SIG-M5 (cell line): ENCODE results near the gene CTAGE1.
"Not testable (repeated sequence)": the region's sequence is repeated elsewhere in the genome, so short reads cannot be mapped to it uniquely, and the experiment has no call there.

ENCODE experiments used
- DNase-seq: peaks from one replicate; lab custom pipeline; 2025; lab: John Stamatoyannopoulos, UW

The CTAGE1 gene

DNA sequence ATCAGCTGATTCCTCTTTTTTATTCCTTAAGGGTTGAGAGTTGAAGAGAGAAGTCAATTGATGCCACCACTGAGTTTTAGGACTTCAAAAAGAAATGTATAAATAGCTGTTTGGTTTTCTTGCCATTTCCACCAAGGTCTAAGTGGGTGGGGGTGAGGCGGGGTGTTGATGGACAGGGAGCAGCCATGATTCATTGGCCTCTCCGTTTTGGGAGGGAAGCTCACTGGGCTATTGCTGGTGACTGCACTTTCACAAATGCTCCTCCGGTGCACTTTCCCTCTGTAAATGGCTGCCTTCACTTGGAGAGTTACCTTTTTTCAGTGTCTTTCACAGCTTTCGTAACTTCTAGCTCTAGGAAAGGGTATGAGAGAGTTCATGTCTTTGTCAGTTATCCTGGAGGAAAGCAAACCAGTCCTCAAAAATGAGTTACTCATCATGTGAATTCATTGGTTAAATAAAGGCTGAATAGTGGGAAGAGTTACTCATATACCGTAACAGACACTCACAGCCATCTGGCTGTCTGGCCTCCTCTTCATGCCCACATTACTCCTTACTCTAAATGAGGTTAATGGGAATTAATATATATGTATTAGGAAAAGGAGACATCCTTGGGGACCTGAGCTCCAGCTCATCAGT lies 17.4 kb upstream of the CTAGE1 start:
- no peak for DNase-seq

DNA sequence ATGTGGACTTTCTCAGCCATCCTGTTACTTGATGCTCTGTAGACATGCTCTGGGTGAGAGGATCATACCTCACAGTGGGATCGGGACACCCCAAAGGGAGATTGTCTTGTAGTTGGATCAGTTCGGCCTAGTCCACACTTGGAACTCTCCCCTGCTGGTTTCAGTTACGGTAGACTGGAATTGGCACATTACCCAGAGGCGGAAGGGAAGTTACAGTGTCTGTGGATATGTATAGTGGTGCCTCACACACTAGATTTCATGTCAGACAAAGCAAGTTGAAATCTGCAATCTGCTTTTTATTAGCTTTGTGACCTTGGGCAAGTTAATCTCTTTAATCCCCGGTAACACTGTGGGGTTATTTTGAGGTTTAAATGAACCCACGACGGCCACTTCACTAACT lies 16.2 kb upstream of the CTAGE1 start:
- no peak for DNase-seq

DNA sequence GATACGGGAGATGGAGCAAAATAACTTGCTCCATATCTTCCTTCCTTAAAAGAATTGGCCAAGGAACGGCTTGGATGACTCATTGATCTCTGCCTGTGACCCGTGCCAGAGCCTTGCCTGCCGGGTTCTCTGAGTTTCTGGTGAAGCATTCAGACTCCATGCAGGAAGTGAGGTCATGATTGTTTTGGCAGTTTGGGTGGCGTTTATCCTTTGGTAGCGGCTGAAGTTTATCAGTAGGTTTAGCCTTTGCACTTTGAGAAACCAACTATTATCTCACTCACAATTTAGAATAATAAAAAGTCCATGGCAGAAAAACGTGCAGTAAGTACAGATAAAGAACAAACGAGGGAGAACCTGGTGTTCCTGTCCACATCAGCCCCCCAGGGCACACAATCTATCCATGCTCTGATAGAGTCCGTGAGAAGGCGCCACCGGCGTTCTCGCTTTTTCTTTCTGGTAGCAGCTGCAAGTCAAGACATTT lies 15.0 kb upstream of the CTAGE1 start:
- no peak for DNase-seq

DNA sequence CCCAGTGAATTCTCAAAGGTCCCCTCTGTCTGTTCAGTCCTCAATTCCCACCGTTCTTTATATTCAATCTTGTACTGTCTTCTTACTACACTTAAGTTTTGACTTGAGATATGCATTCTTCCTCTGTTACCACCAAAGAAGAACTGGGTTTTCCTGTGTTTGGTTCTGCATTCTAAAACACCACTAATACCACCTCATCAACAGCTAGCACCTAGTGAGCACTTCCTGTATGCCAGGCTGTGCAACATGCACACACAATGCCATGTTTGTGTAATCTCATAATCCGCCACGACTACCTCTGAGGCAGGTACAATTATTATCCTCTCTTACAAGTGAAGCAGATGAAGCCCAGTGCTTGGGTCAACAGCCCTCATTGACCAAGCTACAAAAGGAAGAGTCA lies 11.8 kb upstream of the CTAGE1 start:
- no peak for DNase-seq

DNA sequence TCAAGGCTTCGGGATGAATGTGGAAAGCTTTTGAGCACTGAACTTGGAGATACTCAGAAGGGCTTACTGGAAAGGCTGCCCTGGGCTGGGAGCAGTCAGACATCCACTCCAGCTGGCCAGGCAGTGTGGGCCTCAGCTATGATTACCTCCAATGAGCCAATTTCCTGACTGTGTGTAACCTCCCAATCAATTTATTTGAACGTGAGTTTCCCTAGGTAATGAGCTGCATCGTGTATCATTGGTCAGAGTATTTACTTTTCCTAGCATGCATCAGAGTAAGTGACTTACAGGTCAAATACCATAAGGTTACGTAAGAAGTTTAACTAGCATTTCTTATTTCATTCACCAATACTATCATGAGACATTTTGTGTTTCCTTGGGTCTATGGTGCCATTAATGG lies 11.0 kb upstream of the CTAGE1 start:
- DNase-seq, result no peak

DNA sequence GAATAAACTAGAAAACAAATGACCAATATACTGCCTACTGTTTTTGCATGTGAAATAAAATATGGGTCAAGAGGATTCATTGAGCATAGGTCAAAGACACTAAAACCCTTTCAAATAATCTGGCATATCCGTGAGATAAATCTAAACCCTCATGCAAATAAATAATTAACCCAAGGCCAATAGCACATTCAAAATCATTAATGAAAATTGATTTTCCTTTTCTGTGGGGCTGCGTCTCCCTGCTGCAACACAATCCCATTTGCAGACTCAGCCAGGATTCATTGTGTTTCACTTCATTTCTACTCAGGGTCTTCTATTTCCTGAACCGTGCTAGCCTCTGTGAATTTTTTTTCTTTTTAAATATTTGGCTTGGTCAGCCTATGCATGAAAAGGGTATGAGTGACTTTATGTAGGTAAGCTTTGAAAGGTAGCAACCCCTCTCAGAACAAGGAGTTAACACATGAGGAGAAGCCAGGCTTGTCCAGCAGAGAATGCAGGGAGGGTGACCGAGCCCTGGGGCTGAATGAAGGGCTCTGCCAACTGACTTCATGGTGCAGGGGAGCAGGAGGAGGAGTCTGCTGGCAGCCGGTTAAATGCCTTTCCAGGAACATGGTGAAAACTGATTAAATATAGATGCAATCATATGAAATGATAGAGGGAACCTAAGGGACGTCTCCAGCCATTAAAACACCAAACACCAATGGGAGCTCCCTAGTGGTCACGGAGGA lies 10.3 kb upstream of the CTAGE1 start:
- DNase-seq, result no peak

DNA sequence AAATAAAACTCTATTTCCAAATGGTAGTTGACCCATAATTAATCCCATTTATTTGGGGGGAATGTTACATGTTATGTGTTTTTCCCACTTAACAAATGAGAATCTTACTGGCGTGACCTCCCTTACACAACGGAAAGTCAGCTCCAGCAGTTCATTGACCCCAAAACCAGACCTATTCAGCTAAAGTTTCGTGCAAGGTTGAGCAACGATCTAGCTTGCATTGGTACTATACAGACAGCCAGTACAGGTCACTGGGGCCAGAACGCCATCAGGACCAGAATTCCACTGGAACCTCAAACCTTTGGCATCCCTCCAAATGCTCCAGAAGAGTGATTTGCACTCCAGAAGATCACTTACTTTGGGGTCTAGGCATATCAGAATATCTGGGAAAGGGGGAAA lies 6.8 kb upstream of the CTAGE1 start:
- no peak for DNase-seq

DNA sequence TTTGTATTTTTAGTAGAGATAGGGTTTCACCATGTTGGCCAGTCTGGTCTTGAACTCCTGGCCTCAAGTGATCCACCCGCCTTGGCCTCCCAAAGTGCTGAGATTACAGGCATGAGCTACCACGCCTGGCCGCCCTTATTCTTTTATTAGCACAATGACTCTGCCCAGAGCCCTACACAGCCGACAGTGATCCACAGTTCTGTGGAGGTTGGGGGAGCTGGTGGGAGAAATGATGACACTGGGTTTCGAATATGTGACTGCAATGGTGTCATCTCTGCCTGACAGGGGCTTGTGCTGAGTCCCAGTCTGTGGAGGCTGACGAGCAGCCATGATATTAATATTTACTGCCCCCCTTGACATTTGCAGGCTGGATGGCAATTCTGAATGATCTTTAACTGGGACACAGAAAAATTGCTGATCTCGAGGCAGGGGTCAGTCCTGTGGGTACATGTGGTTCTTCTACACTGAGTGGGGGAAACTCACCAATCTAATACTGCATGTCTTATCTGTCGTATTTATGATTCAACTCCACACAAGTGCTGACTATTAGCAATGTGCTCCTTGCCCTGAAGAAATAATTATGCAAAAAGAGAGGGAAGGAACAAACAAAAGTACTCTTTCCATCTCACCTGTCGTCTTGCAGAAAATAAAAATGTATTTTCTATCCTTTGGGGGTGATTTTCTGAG lies 6.3 kb upstream of the CTAGE1 start:
- DNase-seq, result no peak

DNA sequence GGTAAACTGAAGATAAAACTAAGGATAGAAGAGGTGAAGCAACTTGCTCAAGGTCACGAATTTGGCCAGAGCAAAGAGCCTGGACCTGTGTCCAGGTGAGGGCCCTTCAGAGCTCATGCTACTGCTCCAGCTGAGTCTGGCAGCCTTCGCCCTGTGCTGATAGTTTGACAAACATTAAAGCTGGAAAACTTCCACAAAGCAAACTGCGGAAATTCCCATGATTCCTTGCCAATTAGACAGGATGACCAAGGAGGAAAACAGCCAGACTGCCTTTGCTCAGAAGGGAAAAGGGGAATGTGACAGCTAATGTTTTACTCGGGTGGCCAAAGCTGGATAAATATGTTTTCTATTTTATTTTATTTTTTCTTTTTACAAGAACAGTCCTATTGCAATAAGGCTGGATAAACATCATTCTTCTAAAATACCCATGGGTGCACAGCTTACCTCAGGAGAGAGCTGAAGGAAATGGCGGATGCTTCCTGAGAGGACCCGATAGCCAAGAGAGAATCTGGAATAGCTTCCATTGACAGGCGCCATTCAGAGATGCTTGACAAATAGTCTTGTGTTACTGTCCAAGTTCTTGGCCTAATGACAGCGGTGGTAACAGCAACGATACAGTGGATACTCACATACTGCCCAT lies 5.3 kb upstream of the CTAGE1 start:
- no peak for DNase-seq

DNA sequence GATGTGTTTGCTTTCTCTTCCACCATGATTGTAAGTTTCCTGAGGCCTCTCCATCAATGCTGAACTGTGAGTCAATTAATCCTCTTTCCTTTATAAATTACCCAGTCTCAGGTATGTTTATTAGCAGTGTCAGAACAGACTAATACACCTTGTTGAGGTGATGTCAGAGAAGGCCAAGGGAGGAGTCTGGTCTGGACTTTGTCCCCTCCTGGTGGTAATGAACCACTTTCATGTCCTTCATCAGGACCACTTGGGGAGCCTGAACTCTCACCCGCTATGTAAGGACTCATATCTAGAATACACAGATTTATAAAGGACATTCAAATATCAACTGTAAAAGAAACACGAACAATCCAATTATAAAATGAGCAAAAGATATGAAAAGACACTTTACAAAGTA lies 2.9 kb upstream of the CTAGE1 start:
- DNase-seq, result no peak

DNA sequence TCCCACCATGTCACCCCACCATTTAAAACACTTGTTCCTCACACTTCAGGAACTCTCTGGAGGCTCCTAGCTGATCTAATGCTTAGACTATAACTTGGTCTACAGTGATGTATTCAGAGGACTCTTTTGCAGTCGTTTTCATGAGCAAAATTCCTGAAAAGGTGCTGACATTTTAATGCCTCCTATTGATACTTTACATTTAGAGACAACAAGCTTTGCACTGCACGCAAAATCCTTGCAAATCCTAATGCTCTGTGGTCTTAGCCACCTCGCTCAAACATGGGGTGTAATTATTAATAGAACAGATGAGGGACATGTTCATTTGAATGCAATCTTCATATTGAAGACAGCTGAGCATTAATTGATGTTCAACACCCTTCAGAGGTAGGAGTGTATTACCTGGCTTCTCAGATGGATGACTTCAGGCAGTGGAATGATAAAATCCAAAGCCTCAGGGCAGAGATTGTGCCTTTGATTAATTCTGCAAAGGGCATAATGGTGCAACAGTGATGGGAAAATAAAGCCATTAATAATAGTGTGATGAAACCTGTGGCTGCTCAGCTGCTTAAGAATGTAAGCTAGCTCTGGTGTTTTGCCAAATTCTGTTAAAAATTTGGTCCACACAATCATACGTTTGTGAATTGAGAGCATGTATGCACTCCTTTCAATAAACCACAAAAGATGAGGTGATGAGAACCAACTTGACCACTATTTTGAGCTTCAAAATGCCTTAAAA lies 5.4 kb downstream of the CTAGE1 start:
- no peak for DNase-seq

DNA sequence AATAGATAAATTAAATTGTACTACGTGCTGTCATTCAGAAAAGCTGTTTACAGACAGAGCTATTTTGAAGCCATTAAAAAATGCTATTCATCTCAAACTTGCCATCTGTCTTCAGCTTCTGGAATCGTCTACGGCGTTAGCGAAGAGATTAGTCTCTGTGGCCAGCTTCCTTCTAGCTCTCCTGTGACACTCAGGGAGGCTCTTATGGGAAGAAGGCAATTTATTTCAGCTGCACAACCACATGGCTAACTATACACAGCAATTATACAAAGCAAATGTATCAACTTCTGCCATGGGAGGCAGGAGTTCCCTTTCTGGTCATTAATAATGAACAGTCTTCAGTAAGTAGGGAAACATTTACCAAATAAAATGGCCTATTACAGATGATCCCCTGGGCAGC lies 6.3 kb downstream of the CTAGE1 start:
- DNase-seq, result no peak

DNA sequence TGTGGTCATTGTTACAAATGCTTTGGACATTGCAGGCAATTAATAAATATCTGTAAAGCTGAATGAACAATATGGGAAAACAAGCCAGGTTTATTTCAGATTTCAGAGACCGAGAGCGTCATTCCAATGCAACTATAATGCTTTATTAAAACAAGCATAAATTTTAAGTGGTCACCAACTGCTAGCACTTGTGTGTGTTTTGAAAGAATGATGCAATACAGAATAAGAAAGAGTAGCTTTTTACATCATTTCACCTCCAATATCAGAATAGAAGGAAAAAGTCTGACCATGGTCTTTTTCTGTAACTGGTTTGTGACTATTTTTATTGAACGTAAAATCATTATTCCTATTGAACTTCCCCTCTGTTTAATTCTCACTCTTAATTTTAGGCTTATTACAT lies 7.6 kb downstream of the CTAGE1 start:
- no peak for DNase-seq

DNA sequence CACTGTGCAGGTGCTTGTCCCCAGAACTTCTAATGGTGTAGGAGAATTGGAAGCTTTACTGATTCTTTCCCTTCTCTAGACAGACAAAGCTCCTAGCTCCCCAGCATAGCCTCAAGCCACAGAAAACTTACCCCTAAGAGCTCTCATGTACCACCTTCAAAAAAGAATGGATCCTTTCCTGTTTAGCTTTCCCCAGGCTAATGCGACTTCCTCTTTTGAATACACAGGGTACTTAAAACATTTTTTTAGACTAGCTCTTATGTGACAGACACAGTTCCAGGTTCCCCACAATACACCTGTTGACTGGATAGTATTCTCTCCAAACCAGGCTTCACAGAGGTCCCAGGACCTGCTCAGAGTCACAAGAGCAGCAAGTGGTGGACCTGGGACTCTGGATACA lies 8.3 kb downstream of the CTAGE1 start:
- no peak for DNase-seq

DNA sequence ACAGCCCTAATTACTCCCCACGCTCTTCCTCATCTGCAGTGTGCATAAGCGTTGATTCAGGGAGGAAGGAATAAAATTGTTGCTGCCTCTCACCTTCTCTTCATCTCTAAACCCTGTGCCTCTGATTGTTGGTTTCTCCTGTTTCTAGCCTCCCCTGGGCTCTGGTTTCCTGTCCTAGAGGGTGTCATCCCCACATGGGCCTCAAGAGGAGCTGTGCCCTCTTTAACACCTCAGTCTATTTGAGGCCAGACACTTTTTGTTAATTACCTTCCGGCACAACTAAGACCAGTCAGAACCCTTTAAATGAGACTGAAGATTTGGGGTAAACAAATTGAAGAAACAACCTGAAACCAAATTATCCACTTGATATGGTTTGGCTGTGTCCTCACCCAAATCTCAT lies 9.7 kb downstream of the CTAGE1 start:
- no peak for DNase-seq

DNA sequence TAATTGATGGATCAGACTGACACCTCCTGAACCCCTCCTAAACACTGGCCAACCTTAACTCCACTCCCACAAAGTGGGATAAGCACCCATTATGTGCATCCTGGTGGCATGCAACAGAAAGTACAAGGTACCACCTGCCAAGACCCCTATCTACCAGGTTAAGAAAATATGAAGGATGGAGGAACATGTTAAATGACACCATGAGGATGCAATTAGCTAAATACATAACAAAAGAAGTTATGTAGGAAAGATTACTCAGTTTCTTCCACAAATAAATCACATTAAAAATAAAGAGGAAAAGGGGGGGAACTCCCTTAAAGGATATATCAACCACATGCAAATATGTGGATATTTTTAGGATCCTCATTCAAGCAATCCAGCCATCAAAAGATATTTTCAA lies 12.6 kb downstream of the CTAGE1 start:
- no peak for DNase-seq

DNA sequence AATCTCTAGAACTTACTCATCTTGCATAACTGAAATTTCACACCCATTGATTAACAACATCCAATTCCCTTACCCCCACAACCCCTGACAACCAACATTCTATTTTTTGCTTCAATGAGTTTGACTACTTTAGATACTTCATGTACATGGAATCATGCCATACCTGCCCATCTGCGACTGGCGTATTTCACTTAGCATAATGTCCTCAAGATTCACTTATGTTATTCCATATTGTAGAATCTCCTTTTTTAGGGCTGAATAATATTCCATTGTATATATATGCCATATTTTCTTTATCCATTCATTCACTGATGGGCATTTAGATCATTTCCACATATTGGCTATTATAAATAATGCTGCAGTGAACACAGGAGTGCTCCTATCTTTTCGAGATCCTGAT lies 13.8 kb downstream of the CTAGE1 start:
- DNase-seq, result no peak

DNA sequence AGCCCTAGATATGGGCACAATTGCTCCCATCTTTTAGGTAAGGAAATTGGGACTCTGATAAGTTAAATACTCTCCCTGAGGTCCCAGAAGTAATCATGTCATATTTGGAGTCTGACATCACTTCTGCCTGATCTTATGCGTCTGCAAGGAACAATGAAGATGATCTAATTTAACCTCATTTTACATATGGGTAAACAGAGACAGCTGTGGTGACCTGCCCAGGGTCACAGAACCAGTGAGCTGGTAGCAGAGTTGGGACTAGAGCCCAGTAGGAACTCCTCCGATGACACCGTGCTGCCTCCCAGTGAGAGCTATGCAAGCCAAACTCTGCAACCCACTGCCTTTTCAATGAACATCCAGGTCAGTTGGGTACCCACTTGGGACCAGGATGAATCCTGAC lies 17.8 kb downstream of the CTAGE1 start:
- no peak for DNase-seq

DNA sequence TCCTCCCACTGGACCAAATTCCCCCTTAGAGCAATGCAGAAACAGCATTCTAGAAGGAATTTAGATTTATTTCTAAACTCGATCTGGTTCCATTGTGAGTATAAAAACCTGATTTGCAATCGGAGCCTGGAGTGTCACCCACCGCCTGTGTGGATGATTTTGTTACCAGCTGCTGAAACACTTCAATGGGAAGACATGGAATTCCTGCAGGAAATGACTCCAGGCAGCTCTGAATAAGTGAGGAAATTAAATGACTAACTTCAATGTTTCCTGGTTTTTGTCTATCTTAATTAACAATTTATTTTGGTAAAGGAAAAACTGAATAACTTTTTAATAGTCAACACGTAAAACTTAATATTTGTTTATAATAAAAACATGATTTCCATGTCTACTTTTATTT lies 19.3 kb downstream of the CTAGE1 start:
- DNase-seq, result no peak

DNA sequence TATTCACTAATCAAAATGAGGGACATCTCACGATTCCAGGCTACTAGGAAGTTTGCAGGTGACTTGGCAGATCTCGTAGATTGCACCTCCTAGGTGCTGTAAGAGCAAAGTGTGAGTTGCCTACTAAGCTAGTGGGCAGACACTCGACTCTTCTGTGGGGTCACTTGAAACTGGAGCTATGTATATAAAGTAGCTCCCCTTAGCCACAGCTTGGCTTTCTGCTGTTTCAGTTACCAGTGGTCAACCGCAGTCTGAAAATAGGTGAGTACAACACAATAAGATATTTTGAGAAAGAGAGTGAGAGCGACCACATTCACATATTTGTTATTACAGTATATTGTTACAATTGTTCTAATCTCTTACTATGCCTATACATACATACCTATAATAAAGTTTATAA lies 23.3 kb downstream of the CTAGE1 start:
- DNase-seq, result no peak

DNA sequence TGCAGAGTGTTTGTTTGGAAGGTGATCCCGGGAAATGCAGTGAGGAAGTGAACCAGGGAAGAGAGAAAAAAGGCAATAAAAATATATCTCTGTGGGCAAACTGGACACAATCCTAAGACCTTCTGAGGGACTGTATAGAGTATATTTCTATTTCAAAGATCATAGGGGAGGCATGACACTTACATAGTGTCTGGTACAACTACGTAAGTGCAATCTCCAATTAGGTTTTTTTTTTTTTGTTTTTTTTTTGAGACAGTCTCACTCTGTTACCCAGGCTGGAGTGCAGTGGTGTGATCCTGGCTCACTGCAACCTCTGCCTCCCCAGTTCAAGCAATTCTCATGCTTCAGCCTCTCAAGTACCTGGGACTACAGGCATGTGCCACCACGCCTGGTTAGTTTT lies 24.6 kb downstream of the CTAGE1 start:
- DNase-seq, result not testable (repeated sequence)
